SKM-1 treated with dmso at 0.1 percent for 144 hours (cell line): ENCODE measurements around the gene TMEM234.

Experiments
- DNase-seq: peaks from one replicate; lab custom pipeline; 2025; ENCODE audit not compliant: unreplicated experiment; lab: John Stamatoyannopoulos, UW

Gene TMEM234

DNA sequence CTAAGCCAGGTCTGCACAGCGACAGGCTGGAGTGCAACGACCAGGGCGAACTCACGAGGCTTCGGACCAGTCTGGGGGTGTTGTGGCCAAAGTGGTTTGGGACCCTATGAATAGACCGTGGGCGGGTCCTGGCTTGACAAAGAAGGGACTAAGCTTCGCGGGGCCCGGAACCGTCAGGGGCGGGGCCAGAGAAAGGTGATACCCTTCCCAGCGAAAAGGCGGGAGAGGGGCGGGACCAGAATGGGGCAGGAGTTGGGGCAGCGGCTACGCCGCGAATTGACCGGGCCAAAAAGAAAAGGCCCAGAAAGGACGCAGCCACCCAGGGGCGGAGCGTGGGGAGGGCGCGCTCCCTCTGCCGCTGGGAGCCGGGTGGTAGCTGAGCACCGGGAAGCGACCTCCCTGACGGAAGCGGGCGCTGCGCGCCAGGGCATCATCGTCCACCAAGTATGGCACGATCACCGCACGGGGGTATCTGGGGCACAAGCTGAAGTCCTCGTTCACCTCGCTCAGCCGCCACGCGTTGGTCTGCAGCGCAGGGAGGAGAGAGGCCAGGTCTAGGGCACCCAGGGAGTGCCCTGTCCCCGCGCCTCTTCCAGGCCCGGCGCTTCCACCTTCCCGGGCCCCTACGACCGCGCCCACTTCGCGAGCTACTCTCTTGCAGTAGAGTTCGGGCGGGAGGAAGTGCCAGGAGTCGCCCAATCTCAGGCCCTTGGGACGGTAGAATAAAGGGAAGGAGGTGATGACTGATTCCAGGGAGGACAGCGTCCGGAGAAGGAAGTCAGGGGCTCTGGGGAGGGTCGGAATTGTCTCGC is 18.2 kb upstream of the TMEM234 start:
- DNase-seq, result peak; percentile 34

DNA sequence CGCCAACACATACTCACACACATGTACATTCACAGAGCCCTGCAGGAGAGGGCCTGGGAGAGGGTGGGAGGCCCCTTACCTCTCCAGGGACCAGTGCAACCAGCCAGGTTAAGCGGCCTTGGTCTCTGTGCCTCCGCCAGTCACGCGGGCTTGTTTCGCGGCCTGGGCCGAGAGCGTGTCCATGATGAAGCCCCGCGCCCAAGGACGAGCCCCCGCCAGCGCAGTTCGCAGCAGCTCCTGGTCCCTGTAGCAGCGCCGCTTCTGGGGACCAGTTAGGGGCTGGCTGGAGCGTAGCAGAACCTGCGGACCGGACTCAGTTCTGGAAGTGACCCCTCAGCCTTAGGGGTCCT is 17.6 kb upstream of the TMEM234 start:
- no peak for DNase-seq

DNA sequence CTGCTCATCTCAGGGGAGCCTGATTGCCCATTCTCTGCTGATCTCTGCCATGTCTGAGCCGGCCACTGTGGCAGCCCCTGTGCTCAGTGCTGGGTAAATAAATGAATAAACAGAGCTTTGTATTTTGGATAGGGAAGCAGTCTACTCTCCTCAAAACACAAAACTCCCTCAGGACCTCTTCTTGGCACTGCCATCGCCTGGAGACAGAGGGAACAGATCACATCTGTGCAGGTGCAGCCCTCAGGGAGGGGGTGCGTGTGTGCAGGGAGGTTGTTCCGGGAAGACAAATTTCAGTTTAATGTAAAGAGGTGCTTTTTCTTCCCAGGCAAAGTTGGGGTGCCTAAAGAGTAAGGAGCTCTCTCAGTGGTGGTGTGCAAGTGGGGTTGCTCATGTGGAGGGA is 17.2 kb upstream of the TMEM234 start:
- DNase-seq, result no peak

- no peak for DNase-seq
These were observed 12.6 kb upstream of the TMEM234 start for GRCh38 chr1:32234792-32235191.

GRCh38 chr1:32232558-32233304 is 10.6 kb upstream of the TMEM234 start:
- no peak for DNase-seq

DNA sequence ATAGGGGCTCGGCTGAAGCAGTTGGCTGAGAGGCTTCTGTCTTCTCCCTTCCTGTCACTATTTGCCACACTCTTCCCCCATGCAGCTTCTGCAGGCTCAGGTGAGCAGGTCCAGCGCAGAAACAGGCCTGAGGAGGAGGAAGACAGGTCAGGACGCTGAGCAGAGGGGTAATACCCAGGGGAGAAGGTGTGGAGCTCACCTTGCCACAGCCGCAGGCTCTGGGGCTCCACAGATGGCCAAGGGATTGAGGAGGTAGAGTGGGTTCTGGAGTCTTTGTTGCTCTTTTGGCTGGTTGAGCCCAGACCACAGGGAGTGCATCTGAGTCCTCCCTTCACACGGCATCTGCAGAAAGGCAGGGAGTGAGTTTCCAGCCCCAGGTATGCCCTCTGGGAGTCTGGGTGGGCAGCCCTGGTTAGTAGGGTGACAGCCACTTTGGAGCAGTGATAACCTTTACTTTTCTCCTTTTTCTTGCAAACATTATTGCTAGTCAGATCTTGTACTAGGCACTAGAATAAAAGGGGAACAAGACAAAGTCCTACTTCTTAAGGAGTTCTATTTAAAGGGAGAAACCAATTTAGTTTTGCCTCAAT is 9.8 kb upstream of the TMEM234 start:
- no peak for DNase-seq

DNA sequence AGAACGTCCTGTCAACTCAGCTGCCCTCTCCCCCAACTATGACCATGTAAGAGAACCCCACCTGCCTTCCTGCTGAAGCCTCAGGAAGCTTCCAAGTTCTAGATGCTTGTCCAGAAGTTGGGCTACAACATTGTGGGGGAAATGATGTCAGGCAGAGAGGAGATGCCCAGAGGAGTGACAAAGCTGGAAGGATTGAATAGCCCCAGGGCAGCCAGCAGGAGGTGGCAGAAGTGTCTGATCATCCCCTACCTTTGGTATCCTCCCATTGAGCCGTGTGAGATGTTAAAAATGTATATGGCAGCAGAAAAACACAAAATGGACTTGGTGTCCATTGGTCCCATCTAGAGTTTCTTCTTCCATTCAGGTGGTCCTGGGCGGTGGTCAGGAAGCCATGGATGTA is 6.6 kb upstream of the TMEM234 start:
- DNase-seq, result no peak

- DNase-seq, result no peak
These were observed 2.1 kb upstream of the TMEM234 start for GRCh38 chr1:32224285-32224684.

DNA sequence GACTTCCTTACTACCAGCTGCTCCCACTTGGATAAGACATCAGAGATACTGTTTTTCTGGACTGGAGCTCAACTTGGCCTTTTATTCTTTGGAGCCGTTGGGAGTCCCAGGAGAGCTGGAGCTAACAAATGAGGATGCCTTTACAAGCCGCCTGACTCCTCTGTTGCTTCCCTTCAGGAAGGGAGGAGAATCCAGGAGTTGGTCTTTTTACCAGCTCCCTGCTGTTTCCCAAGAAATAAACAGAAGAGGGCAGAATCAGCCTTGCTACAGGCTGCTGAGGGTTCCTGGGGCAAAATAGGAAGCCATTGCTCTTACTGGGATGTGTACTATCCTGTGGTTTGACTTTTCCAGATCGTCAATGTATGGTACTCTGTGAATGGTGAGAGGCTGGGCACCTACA is 1.5 kb upstream of the TMEM234 start:
- DNase-seq, result no peak

- DNase-seq, result no peak
These were observed 573 bp downstream of the TMEM234 start for GRCh38 chr1:32221581-32221979.

- no peak for DNase-seq
These were observed 1.2 kb downstream of the TMEM234 start for GRCh38 chr1:32220746-32221580.

DNA sequence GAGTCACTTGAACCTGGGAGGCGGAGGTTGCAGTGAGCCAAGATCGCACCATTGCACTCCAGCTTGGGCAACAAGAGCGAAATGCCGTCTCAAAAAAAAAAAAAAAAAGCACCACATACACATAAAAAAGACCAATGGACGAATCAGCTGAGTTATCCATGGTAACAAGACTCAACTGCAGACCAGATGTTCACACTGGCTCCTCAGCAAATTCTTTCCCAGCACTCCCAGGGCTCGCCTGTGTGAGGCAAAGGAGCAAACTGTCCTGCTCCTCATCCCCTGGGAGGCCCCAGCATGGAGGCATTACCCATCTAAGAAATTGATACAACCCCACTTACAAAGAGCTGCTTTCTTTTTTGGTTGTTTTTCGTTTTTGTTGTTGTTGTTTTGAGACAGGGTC is 3.1 kb downstream of the TMEM234 start:
- DNase-seq, result no peak

GRCh38 chr1:32216566-32216965 is 5.6 kb downstream of the TMEM234 start:
- DNase-seq, result no peak

DNA sequence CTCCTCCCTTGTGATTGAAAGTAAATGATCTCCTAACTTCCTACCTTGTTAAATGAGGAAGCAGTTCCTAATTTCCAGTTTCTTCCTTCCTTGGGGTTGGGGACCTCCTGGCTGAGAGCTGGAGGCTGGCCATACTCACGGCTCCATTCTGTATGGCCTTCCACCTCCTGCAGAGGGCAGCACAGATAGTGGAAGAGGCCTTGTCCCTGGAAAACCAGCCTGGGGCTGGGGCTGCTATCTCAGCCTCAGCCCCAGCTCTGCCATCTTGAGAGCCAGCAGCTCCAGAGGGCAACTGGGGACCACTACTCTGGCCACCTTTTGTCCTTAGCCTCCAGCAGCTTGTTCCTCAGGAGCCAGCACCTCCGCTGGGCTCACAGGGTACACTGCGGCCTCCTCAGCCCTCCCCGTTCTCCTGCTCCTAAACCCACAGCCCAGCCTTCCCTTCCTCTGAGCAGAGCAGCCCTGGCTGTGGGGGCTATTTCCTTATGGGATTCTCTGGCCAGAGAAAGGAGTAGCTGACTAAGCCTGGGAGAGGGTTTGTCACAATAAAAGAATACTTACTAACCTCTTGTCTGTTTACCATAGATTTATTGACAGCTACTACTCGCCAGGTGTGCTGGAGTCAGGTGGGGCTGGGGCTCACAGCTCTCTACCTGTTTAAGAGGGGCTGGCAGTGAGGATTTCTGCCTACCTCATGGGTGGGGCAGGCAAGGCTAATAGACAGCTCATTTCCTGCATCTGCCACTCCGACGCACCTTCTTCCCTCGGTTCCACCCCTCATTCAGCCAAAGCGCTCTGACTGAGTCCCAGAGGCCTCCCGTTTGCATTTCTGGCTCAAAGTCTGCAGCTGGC is 6.3 kb downstream of the TMEM234 start:
- peak; percentile 70 for DNase-seq

- DNase-seq, result no peak
These were observed 13.2 kb downstream of the TMEM234 start, which contains the start of gene DCDC2B for GRCh38 chr1:32208891-32209328. Gene DCDC2B (plus strand): TSS chr1:32209089. CDS start chr1:32209094, 5 bp downstream.

DNA sequence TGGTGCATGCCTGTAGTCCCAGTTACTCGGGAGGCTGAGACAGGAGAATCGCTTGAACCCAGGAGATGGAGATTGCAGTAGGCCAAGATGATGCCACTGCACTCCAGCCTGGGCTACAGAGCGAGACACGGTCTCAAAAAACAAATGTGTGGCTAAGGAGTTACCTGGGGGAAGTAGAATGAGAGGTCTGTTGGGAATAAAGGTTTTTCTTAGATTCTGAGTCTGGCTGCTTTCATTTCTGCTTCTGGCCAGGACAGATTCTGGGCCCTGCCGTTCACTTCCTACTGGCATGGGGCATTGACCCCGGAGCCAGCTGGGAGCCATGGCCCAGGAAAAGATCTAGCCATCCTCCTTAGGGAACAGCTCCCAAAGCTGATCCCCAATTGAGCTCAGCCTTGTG is 13.7 kb downstream of the TMEM234 start:
- no peak for DNase-seq

DNA sequence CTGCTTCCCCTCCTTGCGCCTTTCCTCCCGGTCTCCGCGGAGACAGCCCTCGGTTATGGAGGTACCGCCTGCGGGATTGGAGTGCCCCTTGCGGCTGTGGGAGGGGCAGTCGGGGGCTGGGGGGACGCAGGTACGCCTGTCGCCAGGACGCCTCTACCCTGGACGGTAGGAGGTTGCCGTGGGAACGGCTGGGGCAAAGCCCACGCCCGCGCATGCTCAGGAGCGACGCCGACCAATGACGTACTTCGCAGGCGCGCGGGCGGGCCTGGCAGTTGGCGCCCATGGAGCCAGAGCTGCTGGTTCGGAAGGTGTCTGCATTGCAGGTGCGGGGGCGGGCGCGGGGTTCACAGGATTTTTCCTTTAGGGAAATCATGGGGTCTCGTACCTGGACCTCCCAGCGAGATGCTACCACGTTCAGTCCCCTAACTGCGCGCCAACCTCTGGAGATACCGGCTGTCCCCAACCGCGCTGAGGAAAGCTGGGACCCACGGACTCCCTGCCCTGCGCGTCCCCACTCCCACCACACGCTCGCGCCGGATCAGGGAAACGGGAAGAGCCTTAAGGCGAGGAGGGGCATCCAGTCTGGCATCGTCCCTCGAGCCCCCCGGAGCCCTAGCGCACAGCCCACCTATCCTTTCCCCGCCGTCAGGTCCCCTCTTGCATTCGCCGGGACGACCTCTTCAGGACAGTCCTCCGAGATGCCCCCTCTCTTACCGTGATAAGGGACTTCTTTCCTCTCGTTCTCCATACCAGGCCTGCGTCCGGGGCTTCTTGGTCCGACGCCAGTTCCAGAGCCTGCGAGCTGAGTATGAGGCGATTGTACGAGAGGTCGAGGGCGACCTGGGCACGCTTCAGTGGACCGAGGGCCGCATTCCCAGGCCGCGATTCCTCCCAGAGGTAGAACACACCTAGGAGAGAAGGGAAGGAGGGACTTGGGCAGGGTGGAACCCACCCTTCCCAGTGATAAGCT is 16.5 kb downstream of the TMEM234 start, which contains the start of gene IQCC:
Gene IQCC, plus strand, starts transcription at position 271 of the 970 bp plus-strand sequence. Its CDS starts 11 bp downstream, at position 282.
- DNase-seq, result peak; percentile 60

GRCh38 chr1:32204943-32205361 is 17.2 kb downstream of the TMEM234 start:
- no peak for DNase-seq
